ENCODE data around the gene GART.

DNA sequence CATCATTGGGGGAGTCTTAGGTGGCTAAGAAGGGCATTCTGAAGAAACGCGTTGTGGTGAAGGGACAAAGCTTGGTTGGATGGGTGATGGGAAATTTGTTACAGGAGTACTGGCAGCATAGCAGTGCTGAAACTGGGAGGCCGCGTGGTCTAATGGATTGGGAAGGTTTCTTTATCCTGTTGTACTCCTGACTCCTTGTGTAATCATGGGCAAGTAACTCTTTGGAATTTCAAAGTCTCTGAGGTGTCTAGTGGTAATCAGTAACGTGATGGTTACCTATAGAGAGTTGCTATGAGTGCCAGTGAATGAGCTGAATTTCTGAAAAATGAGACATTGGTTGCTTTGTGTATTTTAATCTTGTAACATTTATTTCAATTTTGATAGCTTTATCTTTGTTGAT, 28.1 kb upstream of the GART start:
- TF ChIP-seq, protein P1, sequence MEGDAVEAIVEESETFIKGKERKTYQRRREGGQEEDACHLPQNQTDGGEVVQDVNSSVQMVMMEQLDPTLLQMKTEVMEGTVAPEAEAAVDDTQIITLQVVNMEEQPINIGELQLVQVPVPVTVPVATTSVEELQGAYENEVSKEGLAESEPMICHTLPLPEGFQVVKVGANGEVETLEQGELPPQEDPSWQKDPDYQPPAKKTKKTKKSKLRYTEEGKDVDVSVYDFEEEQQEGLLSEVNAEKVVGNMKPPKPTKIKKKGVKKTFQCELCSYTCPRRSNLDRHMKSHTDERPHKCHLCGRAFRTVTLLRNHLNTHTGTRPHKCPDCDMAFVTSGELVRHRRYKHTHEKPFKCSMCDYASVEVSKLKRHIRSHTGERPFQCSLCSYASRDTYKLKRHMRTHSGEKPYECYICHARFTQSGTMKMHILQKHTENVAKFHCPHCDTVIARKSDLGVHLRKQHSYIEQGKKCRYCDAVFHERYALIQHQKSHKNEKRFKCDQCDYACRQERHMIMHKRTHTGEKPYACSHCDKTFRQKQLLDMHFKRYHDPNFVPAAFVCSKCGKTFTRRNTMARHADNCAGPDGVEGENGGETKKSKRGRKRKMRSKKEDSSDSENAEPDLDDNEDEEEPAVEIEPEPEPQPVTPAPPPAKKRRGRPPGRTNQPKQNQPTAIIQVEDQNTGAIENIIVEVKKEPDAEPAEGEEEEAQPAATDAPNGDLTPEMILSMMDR (IDR thresholded peaks at IDR 0.05; ENCODE audit: insufficient read depth, low read length), result no peak
- no peak for TF ChIP-seq POLR2AphosphoS5 (IDR thresholded peaks at IDR 0.05; ENCODE audit: low read depth)
- no peak for TF ChIP-seq REST (IDR thresholded peaks at IDR 0.05; ENCODE audit: insufficient replicate concordance, low read depth)
- TF ChIP-seq GABPA (IDR thresholded peaks at IDR 0.05; ENCODE audit: low read depth), result no peak
- TF ChIP-seq SPI1 (IDR thresholded peaks at IDR 0.05; ENCODE audit: borderline replicate concordance, low read depth), result no peak

Data from HL-60 (cell line).